GM21737 (cell line): ENCODE measurements around the gene FAM170A.

Experiments
- ATAC-seq: cut with Tn5 transposase; IDR thresholded peaks from one replicate; pipeline ENCODE4 v1.9.1; 2021; ENCODE audit warnings: mild to moderate bottlenecking, moderate library complexity; ENCODE audit not compliant: unreplicated experiment

Gene FAM170A, protein sequence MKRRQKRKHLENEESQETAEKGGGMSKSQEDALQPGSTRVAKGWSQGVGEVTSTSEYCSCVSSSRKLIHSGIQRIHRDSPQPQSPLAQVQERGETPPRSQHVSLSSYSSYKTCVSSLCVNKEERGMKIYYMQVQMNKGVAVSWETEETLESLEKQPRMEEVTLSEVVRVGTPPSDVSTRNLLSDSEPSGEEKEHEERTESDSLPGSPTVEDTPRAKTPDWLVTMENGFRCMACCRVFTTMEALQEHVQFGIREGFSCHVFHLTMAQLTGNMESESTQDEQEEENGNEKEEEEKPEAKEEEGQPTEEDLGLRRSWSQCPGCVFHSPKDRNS

DNA sequence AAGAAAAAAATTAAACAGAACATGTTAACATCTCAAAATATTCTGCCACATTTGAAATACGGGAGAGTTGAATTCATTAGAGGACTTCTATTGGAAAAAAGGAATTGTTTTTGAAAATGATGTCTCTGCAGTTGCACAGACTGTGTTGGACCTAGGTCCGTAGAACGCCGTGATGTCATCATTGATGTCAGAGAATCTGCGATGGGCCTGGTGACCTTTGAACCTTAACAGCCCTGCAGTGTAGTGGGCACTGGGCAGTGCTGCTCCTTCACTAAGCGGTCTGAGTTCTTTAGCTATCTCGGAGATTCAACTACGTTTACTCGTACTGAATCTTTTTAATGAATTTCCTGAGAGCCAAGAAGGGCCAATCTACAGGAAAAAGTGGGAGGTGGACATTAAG, at the start of gene FAM170A:
FAM170A (plus strand) TSS at position 220 of the 400 bp plus-strand sequence. CDS start 211 bp downstream, outside the sequence.
- ATAC-seq = no peak

DNA sequence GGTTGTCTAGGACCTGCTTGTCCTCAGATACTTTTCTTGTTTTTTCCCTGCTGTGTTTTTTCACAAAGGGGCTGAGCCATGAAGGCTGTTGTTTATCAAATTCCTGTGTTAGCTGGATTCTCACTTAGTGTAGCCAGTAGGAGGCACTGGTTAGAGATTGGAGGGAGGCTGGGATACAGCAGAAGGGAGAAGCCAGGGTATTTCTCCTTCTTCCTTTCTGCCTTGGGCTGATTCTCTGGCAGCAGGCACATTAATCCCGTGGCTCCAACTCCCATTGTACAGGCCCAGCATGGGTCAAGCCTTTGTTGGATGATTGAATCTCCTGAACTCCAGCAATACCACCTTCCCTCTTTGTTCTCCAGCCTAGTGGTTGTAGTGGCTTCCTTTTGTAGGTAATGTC, 46.4 kb upstream of the FAM170A start:
- no peak for ATAC-seq

DNA sequence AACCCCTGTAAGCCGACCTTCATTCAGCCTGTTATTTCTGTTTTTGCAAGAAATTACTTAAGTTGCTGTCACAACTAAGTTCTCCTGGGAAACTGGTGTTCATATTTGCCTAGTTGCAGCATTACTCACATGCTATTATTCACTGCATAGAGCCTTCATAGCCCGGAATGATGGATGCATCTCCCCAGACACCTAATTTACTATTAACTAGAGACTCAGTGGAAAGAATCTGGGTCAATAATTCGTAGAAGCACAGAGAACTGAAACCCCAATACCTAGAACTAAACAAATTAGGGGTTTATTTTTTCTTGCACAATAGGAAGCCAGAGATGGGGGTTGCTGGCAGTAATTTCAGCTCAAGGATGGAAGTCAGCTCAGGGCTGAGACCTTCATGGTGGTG, 45.7 kb upstream of the FAM170A start:
- ATAC-seq = peak; percentile 95

DNA sequence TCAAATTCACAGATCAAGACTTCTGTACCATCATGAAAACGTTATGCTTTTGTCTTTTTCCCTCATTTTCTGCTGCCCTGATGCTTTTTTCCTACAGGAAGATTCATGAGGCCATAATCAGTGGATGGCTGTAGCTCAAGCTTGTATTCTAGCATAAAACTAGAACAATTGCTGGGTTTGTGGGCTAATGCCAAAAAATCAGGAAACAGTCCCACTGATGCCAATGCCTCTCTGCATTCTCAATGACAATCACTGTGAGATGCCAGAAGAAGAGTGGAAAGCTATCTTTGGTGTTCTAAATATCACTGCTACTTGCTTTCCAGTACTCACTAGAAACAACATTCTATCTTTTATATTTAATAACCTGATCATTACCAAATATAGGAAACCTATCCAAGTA, 33.3 kb upstream of the FAM170A start:
- ATAC-seq = no peak

DNA sequence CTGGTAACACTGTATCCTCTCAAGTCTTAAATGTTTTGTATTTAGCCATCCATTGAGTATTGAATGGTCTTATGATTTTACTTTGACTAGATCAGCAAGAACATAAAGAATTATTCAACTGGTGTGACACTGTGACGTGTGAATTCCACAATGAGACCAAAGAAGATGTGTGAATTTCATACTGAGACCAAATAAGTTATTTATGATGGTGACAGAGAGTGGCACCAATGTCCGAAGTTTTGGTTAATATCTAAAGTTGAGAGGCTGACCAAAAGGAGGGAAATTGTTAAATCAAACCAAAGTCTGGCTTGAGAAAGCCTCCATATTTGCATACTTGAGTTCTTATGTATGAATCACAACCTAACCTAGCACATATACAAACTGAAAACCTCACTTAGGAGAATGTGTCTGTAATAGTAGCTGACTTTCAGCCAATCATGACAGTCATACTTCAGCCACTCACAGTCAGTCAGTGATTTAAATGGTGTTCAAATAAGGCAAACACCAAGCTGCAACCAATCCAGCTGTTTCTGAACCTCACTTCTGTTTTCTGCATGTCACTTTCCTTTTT, 31.5 kb upstream of the FAM170A start:
- no peak for ATAC-seq

DNA sequence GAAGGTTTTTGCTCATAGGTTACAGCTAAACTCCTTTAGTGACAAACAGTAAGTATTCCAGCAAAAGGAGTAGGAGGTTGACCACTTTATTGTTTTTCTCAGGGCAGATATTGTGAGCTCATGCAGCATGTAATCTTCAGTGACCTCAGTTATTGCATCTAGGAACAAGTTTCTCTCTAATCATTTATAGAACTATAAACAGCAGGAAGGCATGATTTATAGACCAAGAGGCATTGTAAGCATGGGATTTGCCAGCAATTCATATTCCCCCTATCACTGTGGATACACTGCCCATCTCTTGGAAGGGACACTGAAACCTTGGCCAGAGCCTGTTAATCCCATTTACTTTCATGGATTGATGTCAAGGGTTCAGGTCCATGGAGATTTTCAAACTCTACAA, 15.4 kb upstream of the FAM170A start:
- ATAC-seq = no peak

DNA sequence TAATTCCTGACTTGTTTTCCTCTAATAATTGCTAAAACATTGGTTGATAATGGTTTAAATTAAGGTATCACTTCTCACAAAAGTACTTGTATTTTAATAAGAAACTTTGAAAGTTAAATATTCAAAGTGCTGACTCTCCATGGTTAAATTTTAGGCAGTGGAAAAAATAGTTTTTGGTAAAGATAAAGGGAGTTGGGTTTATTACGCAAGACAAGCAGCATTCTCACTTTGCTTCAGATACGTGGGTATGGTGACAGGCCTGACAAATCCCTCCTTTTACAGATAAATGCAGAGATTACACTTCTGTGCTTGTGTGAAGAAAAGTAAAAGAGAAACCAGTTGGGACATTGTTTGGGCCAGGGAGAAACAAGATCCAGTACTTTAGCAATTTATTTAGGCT, 14.5 kb upstream of the FAM170A start:
- no peak for ATAC-seq

DNA sequence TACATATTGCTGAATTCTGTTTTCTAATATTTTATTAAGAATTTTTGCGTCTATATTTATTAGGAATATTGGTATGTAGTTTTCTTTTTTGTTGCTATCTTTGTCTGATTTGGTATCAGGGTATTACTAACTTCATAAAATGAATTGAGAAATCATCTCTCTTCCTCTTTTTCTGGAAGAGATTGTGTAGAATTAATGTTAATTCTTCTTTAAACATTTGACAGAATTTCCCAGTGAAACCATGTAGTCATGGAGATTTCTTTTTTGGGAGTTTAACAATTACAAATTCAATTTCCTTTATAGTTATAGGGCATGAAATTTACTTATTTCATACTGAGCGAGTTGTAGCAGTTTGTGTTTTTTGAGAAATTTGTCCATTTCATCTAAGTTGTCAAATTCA, 3.3 kb upstream of the FAM170A start:
- ATAC-seq = no peak

DNA sequence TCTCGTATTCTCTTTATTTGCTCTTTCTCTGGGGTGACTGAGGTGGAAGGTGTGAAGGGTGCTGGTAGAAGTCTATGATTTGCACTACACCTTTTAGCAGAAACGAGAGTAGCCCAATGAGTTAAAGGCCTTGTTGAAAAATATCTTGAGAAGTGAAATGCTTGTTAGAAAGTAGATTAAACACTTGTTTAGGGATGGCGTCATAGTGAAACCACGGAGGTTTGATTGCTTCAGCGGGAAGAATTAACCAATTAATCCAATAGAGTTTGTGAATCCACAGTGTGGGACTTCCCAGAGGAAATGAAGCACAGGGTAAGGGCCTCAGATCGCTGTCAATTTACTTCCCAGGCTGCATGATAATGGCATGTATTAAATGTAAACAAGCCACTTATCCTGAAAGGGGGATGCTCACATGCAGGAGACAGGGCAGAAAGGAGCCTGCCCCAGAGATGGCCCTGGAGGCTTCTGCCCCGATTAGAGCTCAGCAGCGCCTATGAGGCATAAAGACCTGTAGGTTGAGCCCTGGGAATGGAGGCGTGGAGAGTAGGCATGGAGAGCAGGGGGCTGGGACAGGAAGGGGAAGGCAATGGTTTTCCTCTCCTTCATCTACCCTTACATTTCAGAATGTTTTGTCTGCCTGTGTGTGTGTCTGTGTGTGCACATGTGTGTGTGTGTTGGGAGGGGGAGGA, 1.5 kb downstream of the FAM170A start:
- no peak for ATAC-seq

DNA sequence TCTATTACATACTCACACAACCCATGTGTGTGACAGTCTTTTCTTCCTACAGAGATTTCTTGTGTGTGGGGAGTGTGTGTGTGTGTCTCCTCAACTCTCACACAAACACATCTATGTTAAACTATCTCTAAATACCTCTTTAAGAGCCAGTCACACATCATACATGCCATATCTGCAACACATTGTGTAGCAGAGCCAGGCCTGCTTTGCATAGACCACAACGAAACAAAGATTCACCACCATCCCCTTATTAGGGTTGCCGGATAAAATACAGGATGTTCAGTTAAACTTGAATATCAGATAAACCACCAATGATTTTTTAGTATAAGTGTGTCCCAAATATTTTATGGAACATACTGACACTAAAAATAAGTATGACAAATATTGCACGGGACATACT, 2.3 kb downstream of the FAM170A start:
- no peak for ATAC-seq

DNA sequence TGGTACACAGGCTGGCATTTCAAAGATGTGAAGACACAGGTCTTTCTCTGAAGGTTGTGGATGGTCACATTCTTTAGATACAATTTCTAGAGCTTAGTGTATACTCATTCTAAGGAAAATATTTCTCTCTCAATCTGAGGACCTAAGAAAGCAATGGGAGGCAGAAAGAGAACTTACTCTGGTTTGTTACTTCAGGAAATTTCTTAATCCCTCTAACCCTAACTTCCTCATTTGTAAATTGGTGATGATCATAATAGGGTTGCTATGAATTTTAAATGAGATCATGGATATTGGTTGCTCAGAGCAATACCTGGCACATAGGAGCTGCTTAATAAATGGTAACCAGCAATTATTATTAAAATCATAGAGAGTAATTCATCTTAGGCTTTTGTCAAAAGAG, 22.1 kb downstream of the FAM170A start:
- ATAC-seq = no peak

DNA sequence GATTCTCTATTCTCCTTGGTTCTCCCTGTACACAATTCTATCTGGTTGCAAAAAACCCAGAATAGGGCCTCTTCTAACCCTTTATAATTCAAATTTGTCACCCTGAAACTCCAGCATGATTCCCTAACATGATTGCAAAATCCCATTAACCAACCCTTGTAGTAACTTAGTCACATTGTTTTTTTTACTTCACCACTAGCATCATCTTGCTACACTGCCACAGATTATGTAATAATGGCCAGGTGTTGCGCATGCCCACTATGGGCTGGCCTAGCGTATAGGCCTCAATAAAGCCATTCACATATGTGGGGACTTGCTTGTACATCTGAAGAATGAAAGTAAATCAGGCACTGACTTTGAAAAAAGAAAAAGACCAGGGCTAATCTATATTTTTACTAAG, 25.7 kb downstream of the FAM170A start:
- no peak for ATAC-seq

DNA sequence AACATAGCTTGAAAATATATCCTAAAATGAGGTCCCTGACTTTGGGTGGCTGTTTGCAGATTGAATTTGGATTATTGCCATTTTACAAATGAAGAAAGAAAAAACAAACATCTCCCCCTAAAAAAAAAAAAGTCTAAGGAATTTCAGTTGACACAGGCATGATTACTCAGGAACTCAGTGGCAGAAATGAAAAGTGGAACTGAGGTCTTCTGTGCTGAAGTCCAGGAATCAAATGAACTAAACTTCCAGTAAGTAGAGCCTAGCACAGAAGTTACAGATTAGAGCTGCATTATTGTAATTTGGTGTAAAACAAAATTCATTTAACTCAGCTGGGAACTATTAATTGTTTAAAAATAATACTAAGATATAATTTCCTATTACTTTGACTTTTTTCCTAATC, 26.7 kb downstream of the FAM170A start:
- ATAC-seq = no peak

DNA sequence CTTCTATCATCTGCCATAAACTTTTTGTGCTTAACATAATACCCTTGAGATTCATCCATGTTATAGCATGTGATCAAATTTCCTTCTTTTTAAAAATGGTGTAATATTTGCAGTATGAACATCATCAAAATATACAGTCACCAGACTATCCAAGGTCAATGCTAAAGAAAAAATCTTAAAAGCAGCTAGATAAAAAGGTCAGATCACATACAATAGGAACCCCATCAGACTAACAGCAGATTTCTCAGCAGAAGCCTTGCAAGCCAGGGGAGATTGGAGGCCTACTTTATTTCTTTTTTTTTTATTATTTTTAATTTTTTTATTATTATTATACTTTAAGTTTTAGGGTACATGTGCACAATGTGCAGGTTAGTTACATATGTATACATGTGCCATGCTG, 37.2 kb downstream of the FAM170A start:
- ATAC-seq = no peak

DNA sequence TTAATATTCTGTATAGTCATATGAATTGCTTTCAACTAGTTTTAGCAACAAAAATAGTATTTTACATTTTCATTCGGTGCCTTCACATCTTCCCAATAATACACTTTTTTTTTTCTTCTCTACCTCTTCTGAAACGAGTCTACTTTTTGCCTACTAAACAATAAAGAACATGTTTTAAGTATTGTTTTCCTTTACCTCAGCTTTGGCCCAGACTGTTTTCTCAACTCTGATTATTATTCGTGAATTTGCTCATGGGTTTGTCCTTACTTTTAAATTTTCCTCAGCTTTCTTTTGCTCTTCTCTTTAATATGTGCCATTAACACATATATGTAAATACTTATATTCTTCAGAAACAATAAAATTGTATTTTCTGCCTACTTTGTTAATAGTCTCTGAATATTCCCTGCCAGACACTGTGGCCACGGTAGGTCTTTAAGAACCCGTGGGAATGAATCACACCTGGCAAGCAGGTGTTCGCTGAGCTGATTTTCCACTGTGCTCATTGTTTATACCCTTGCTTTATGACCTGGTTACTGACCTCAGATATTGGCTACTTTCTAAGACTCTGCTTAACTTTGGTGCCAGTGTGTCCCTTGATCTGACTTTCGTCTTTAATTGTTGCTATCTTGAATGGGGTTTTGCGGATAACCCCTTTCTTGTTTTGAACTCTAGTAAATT, 49.1 kb downstream of the FAM170A start:
- no peak for ATAC-seq

DNA sequence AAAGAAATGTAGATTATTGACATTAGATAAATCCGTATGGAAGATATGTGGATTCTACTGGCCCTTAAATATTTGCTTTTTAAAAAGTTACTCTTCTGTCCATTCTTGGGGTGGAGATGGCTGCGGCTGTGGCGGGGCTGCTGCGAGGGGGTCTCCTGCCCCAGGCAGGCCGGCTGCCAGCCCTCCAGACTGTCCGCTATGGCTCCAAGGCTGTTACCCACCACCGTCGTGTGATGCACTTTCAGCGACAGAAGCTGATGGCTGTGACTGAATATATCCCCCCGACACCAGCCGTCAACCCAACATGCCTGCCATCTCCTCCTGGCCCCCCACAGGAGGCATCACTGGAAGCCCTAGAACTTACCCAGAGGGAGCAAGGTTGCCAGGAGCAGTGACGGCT, 50.7 kb downstream of the FAM170A start:
- ATAC-seq = no peak

DNA sequence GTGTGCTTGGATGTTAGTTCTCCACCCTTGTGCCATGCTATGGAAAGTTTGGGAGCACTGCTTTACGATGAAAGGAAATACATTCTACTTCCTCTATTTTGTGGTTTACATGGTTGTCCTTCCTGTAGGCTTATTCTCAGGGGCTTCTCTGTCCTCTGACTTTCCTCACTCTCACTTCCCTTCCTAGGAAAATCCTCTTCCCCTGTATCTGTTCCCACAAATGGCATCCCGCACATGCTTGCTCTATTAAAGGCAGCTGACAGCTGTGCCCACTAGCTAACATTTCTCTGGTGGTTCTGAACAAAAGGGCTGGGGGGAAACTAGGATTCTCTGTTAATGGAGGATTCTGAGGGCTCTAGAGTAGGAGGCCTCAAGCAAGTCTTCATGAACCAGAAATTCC, 52.4 kb downstream of the FAM170A start:
- no peak for ATAC-seq

DNA sequence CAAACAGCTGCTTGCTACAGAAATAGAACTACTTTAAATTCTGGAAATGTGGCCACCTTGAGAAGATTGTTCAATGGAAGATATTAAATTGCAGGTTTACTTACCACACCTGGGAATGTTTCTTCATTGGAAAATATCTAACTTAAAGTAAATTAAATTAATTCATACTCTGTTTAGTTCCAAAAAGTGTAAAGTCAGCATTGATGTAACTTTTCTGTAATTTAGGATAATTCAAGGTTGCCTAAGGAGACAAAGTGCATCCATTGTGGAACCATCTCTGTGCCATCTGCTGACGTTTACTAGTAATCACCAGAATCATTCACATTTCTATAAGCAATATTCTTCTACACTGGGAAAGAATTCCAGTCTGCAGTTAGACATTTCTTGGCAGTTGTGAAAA, 53.0 kb downstream of the FAM170A start:
- ATAC-seq = no peak
